ENCODE results near the gene TBRG4.

TBRG4 gene

DNA sequence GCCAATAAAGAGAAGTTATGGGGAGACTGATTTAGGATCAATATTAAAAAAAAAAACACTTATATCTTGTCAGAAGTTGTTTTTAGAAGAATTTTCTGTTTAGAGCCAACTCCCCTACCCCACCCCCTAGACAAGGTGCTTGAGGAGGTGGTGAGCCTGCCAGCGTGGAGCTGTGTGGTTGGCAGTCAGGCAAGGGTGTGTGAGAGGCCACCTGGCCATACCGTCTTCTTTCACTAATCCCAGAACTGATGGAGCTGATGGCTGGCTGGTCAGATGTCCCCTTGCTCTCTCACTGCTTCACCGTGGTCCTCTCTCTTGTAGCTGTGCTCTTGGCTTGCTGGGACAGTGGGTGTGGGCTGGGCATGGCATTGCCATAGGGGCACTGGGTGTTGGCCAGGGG lies 57.1 kb downstream of the TBRG4 start:
- TF ChIP-seq CTCF (IDR thresholded peaks at IDR 0.05; ENCODE audit: control extremely low read depth, extremely low read depth, low read depth, missing control alignments), result no peak
- POLR2A ChIA-PET, result no interaction called here
- no peak for DNase-seq (ENCODE audit: extremely low spot score)
- CTCF ChIA-PET, result interaction anchor here (0.9 to 1.1 kb wide), 3 partner anchors 9 to 81 kb away, joined by 3 read pairs; no protein-coding TSS in a partner anchor

DNA sequence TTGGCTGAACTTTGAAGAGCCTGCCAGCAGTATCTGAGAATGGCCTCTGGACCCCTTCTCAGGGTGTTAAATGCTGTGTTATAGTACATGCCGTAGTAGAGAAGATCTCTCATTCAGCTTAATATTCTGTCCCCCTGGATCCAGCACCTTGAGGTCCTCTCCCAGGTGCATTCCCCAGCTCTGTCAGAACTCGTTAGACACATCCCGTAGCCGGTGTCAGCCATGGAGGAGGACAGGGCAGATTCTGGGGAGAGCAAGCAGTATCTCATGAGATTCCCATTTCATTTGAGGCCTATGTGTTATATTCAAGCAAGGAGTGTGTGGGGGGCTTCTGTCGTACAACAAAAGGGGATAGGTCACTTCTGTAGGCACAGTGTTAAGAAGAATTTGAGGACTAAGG lies 57.6 kb downstream of the TBRG4 start:
- POLR2A ChIA-PET, result no interaction called here
- no peak for DNase-seq (ENCODE audit: extremely low spot score)
- TF ChIP-seq CTCF (IDR thresholded peaks at IDR 0.05; ENCODE audit: control extremely low read depth, extremely low read depth, low read depth, missing control alignments), result no peak
- CTCF ChIA-PET, result interaction anchor here (0.6 to 1.1 kb wide), 3 partner anchors 8 to 26 kb away, joined by 3 read pairs; no protein-coding TSS in a partner anchor

DNA sequence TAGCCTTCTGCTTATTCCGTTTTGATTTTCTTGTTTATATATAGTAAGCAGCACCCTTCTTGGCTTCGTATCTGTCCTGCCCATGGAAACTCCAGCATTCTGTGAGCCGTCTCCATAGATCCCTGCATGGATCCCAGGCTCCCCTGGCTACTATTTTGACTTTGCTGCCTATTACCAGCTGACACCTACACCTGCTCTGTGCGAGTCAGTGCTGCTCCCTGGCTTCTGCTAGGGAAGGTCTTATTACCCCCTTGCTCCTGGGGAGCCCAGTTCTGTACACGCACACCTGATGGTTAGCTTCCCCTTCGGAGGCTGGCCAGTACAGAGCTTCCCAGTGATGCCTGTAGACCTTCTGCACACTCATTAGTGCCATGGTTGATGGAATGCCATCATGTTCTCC lies 58.1 kb downstream of the TBRG4 start:
- DNase-seq (ENCODE audit: extremely low spot score), result no peak
- no peak for TF ChIP-seq CTCF (IDR thresholded peaks at IDR 0.05; ENCODE audit: control extremely low read depth, extremely low read depth, low read depth, missing control alignments)
- CTCF ChIA-PET, result interaction anchor here (0.6 to 0.9 kb wide), 2 partner anchors 18 to 26 kb away, joined by 3 read pairs; no protein-coding TSS in a partner anchor
- POLR2A ChIA-PET, result no interaction called here

GRCh38 chr7:45052011-45052410 lies 59.5 kb downstream of the TBRG4 start:
- no peak for DNase-seq (ENCODE audit: extremely low spot score)
- CTCF ChIA-PET, result interaction anchor here (0.9 kb wide), 1 partner anchor 77 kb away, joined by 3 read pairs; no protein-coding TSS in a partner anchor
- POLR2A ChIA-PET, result no interaction called here
- no peak for TF ChIP-seq CTCF (IDR thresholded peaks at IDR 0.05; ENCODE audit: control extremely low read depth, extremely low read depth, low read depth, missing control alignments)

DNA sequence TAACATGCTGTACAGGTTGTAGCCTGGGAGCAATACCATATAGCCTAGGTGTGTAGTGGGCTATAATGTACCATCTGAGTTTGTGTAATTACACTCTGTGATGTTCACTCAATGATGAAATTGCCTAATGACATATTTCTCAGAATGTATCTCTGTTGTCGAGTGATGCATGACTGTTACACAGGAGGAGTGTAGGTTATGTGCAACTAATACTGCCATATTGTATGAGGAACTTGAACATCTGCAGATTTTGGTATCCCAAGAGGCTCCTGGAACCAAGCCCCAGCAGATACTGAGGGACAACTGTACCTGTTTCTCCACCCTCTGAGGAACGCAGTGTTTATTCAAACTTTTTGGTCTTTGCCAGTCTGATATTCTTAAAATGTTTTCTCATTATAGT lies 61.3 kb downstream of the TBRG4 start:
- ChIA-PET CTCF (interaction anchor here (1.8 to 2.2 kb wide), 3 partner anchors 12 to 77 kb away, joined by 5 to 9 read pairs (median 6); no protein-coding TSS in a partner anchor), POLR2A (no interaction called here)
- DNase-seq (ENCODE audit: extremely low spot score), result no peak
- TF ChIP-seq CTCF (IDR thresholded peaks at IDR 0.05; ENCODE audit: control extremely low read depth, extremely low read depth, low read depth, missing control alignments), result no peak

All from GM10248 (cell line).